Stimulated activated CD4-positive, alpha-beta T cell treated with anti-CD3 and anti-CD28 coated beads, Interleukin-2, amount 100 ng/mL, for 4 hours (primary cell): ENCODE results near the gene CDC73.
"Not testable (repeated sequence)": the region's sequence is repeated elsewhere in the genome, so short reads cannot be mapped to it uniquely, and the experiment has no call there.

ENCODE experiments used
- DNase-seq: peaks from one replicate; pipeline ENCODE4 v3.0.0-alpha.2; 2020; ENCODE audit warnings: low read depth

The CDC73 gene

GRCh38 chr1:193288548-193289080, 166.8 kb downstream of the CDC73 start:
- not testable (repeated sequence) for DNase-seq

DNA sequence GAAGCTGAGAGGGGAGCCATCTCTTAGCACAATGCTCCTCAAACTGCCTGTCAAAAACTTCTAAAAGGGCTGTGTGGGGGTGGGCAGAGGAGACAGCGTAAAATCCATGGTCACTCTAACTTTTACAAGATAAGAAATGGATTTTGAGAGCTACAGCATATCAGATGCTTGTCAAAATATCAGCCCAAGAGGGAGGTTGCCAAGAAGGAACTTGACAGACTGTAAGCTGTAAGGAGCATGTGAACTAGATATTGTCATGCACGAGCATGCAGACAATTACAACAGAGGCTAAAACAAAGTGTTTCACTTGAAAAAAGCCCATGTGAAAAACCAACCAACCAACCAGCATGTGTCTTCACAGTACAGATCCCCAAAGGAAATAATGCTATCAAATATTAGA, 171.9 kb downstream of the CDC73 start:
- no peak for DNase-seq

GRCh38 chr1:193299038-193299437, 177.2 kb downstream of the CDC73 start:
- DNase-seq, result no peak

DNA sequence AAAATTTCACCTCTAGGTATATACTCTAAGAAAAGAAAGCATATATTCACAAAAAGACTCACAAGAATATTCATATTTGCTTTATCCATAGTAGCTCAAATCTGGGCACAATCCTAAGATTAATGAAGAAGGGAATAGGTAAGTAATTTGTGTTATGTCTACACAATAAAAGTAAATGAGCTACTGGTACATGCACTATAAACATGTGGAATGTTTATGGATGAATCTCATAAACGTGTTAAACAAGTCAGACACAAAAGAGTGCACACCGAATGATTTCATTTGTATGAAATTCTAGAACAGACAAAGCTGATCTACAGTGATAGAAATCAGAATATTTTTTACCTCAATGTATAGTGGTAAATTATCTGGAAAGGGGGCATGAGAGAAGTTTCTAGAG, 179.9 kb downstream of the CDC73 start:
- no peak for DNase-seq

DNA sequence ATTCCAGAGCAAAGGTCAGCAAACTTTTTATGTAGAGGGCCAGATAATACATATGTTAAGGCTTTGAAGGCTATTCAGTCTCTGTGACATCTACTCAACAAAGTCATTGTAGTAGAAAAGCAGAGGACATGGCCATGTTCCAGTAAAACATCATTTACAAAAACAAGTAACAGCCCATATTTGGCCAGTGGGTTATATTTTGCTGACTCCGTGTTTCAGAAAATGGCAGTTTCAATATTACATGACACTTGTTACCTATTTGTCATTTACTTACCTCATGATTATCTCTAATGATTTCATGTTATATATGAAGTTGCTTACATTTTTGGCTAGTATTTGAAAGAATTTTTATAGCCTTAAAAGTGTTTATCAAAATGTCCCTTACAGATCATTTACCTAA, 182.0 kb downstream of the CDC73 start:
- DNase-seq, result no peak
